Spleen (tissue), 7 donors: ENCODE results near the gene ACP6.

Experiments used
- POLR2A ChIP-seq, 3 donors: fragments of 450-650 bp; IDR thresholded peaks; one replicate each; pipeline ENCODE4 v1.5.1; 2017; ENCODE audit warnings: antibody characterized with exemption in 3 of 3, mild to moderate bottlenecking in 1 of 3
- POLR2AphosphoS5 ChIP-seq, 3 donors: sonication (generic); formaldehyde crosslinking; IDR thresholded peaks; one replicate each; pipeline ENCODE4 v1.5.1; 2017; ENCODE audit warnings: antibody characterized with exemption in 3 of 3
- TF ChIP-seq, protein P1 (sequence below), 11 experiments: fragments of 200-600 bp in 7 of 11; fragments of 450-650 bp in 4 of 11; sonication (generic) in 4 of 11; IDR thresholded peaks in 8 of 11; conservative IDR thresholded peaks in 3 of 11; 1 replicate in 7 of 11; 2 replicates in 4 of 11; pipeline versions ENCODE4 v1.4.0 to v1.8.0; 2016 to 2021; ENCODE audit warnings: antibody characterized with exemption in 11 of 11, inconsistent platforms in 4 of 11, mild to moderate bottlenecking in 1 of 11
- donor health status: DM: no; HTN: no; CAD: no; lungs with moderate emphysema.
- donor health status: DM: no; HTN: no; CAD: no.
- donor health status: DM: no; HTN: no; CAD: no.

DNA sequence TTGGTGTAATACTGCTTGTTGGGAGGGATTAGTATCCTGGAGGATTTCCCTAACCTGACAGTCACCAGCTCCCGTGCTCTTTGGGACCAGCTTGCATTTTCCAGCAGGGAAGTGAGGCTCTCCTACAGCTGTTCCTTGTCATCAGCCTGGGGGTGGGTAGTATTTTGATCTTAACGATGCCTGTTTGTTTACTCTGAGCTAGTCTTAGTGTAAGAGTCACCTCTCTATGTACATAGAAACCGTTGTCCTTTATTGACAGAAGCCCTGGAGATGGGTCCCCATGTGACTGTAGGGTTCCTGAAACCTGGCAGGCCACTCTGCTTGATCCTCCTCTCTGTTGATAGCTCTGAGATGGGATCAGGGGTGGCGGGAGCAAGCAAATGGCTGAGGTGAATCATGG, 58.0 kb downstream of the ACP6 start:
- TF ChIP-seq, protein P1, sequence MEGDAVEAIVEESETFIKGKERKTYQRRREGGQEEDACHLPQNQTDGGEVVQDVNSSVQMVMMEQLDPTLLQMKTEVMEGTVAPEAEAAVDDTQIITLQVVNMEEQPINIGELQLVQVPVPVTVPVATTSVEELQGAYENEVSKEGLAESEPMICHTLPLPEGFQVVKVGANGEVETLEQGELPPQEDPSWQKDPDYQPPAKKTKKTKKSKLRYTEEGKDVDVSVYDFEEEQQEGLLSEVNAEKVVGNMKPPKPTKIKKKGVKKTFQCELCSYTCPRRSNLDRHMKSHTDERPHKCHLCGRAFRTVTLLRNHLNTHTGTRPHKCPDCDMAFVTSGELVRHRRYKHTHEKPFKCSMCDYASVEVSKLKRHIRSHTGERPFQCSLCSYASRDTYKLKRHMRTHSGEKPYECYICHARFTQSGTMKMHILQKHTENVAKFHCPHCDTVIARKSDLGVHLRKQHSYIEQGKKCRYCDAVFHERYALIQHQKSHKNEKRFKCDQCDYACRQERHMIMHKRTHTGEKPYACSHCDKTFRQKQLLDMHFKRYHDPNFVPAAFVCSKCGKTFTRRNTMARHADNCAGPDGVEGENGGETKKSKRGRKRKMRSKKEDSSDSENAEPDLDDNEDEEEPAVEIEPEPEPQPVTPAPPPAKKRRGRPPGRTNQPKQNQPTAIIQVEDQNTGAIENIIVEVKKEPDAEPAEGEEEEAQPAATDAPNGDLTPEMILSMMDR (IDR thresholded peaks at IDR 0.05 in 8 of 11, conservative IDR thresholded peaks at IDR 0.05 in 3 of 11) = no peak
- no peak for TF ChIP-seq POLR2A (IDR thresholded peaks at IDR 0.05)
- TF ChIP-seq POLR2AphosphoS5 (IDR thresholded peaks at IDR 0.05) = no peak
